ENCODE data around the gene PTPRG. TPM values are rescaled to one million over a fixed set of nuclear protein-coding genes. Genes with fewer than 3 reads are reported as not detected.

PTPRG gene
- total and polyA plus RNA-seq, 11 donors, result 8.0 to 48.5 (median 35.4) TPM

DNA sequence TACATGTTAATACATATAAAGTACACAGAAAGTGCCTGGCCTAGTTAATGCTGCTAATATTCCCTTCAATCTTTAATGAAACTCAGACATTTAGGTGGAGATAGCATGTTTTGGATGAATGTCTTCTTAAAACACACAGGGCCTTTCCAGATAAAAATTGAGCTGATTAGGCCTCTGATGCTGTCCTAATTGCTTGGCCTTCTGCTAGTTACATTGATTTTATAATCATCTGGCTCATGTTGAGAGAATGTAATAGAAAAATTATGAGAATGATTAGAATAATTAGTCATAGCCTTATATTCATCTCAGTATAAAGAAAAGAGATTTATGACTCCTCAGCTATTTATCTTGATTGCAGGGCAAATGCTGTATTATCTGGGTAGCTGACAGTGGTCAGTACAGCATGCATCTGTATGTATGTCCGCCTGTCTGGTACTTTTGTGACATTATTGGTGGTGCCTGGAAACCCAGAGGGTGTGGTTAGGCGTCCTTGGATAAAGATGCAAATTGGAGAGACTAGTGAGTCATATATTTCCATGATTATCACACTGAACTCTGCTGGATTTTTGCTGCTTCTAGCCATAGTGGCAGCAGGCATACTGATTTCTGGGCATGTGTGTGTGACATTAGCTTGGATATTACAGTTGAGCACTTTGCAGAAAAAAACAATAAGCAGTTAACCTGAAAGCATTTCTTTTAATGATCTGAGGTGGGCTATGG, 691.2 kb downstream of the PTPRG start:
- no peak for DNase-seq
- Histone ChIP-seq H3K4me1 (peaks cover 0 to 47% (median 14%) of the 10 kb centered on the region in 12 donors), H3K4me3 (no peak overlapping the region), H3K36me3 (peaks cover 0 to 14% (median 0%) of the 10 kb centered on the region in 9 donors), H3K9me3 (no peaks in the 10 kb centered on the region), H3K27me3 (no peaks in the 10 kb centered on the region), H3K27ac (no peak overlapping the region)
- peak in 3 of 4 donors; percentile 45 to 61 (median 52) for ATAC-seq
- TF ChIP-seq, protein P1, sequence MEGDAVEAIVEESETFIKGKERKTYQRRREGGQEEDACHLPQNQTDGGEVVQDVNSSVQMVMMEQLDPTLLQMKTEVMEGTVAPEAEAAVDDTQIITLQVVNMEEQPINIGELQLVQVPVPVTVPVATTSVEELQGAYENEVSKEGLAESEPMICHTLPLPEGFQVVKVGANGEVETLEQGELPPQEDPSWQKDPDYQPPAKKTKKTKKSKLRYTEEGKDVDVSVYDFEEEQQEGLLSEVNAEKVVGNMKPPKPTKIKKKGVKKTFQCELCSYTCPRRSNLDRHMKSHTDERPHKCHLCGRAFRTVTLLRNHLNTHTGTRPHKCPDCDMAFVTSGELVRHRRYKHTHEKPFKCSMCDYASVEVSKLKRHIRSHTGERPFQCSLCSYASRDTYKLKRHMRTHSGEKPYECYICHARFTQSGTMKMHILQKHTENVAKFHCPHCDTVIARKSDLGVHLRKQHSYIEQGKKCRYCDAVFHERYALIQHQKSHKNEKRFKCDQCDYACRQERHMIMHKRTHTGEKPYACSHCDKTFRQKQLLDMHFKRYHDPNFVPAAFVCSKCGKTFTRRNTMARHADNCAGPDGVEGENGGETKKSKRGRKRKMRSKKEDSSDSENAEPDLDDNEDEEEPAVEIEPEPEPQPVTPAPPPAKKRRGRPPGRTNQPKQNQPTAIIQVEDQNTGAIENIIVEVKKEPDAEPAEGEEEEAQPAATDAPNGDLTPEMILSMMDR (IDR thresholded peaks at IDR 0.05), result no peak
- no peak for TF ChIP-seq POLR2A (IDR thresholded peaks at IDR 0.05)
- intact Hi-C loops (cut with DNase I), result no loop called here
- 65 to 71% (median 67%) methylated on average over 2 of the region's 2 CpGs for WGBS, 4 donors

DNA sequence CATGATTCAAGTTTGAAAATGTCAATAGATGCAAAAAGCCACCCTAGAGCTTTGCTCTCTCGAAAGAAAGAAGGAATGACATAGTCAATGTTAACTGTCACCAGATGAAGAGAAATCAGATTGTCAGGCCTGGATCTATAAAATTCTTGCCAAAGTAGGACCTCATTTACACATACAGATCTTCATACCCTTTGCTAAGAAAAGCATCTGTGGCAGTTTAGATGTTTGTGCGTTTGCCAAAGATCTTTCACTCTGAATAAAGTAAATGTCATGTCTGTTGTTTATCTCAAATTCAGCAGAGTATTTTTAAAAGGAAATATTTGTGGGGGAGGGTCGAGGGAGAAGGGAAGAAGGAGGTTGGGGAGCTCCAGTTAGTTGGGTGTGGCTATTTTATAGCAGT, 692.6 kb downstream of the PTPRG start:
- peak overlapping the region in 1 of 12 donors; percentile 2 for H3K27ac ChIP-seq
- no peak overlapping the region for H3K4me3 ChIP-seq
- intact Hi-C loops (cut with DNase I), result no loop called here
- DNase-seq, result no peak
- peaks cover 0 to 40% (median 13%) of the 10 kb centered on the region in 12 donors for H3K4me1 ChIP-seq
- H3K9me3 ChIP-seq, result no peaks in the 10 kb centered on the region
- H3K36me3 ChIP-seq, result peaks cover 0 to 14% (median 0%) of the 10 kb centered on the region in 9 donors
- TF ChIP-seq, protein P1 (IDR thresholded peaks at IDR 0.05), result no peak
- TF ChIP-seq POLR2A (IDR thresholded peaks at IDR 0.05), result no peak
- no peaks in the 10 kb centered on the region for H3K27me3 ChIP-seq
- 26 to 28% (median 26%) methylated on average over 3 of the region's 3 CpGs for WGBS, 4 donors
- no peak for ATAC-seq

DNA sequence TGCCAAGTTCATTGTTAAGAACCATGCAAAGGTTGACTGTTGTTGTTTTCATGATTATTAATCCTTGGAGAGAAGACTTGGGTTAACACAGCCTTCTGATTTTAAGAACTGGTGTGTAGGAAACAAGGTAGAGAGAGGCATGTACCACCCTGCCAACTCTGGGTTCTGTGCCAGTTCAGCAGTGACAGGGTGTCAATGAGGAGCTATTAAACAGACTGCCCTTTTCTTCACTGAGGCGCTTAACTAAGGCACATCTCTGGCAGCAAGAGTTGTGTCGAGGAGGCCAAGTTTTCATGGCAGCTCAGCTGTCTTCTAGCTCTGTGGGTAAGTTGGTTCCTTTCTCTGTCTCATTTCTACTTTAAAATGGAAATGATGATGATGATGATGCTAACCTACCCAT, 694.4 kb downstream of the PTPRG start:
- Histone ChIP-seq H3K36me3 (peaks cover 0 to 14% (median 0%) of the 10 kb centered on the region in 9 donors), H3K4me3 (no peak overlapping the region), H3K27me3 (no peaks in the 10 kb centered on the region), H3K9me3 (no peaks in the 10 kb centered on the region), H3K27ac (peak overlapping the region in 1 of 12 donors; percentile 32), H3K4me1 (peaks cover 0 to 48% (median 13%) of the 10 kb centered on the region in 12 donors)
- intact Hi-C loops (cut with DNase I), result no loop called here
- 66 to 82% (median 71%) methylated on average over 2 of the region's 2 CpGs for WGBS, 4 donors
- TF ChIP-seq, protein P1 (IDR thresholded peaks at IDR 0.05), result no peak
- TF ChIP-seq POLR2A (IDR thresholded peaks at IDR 0.05), result no peak
- DNase-seq, result peak in 4 of 5 donors; percentile 27 to 76 (median 52)
- peak; percentile 85 to 93 (median 91) for ATAC-seq

DNA sequence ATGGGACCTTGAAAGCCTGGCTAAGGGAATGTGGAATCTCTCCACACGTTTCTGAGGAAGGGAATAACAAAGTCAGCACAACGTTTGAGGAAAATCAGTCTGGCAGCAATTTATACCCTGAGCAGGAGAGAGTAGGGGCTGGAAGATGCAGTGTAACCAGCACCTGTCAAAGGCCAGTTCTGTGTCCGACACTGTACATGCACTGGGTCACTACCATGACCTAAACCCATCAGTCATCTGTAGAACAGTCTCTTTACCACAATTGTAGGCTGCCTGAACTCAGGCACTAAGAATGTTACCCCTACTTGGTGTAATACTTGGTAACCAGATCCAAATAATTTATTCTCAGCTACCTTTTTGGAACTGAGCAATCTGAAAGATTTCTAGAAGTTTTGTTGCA, 698.6 kb downstream of the PTPRG start:
- TF ChIP-seq, protein P1 (IDR thresholded peaks at IDR 0.05), result no peak
- TF ChIP-seq POLR2A (IDR thresholded peaks at IDR 0.05), result no peak
- DNase-seq, result no peak
- H3K9me3 ChIP-seq, result no peaks in the 10 kb centered on the region
- no peak overlapping the region for H3K27ac ChIP-seq
- ATAC-seq, result peak in 3 of 4 donors; percentile 38 to 55 (median 44)
- no peak overlapping the region for H3K4me3 ChIP-seq
- intact Hi-C loops (cut with DNase I), result no loop called here
- H3K4me1 ChIP-seq, result peaks cover 0 to 29% (median 0%) of the 10 kb centered on the region in 12 donors
- H3K36me3 ChIP-seq, result peaks cover 0 to 42% (median 16%) of the 10 kb centered on the region in 9 donors
- no peaks in the 10 kb centered on the region for H3K27me3 ChIP-seq
- 56 to 58% (median 56%) methylated on average over 3 of the region's 3 CpGs for WGBS, 4 donors
